Psoas muscle (tissue), 8 donors: ENCODE data around the gene USP5. TPM values are rescaled to one million over a fixed set of nuclear protein-coding genes. Genes with fewer than 3 reads are reported as not detected.

Experiments used
- ATAC-seq, 4 donors: fragments of 200-7000 bp; cut with Tn5 transposase; one replicate each; pipeline ENCODE4 v1.9.1; 2020; ENCODE audit warnings: moderate library complexity in 3 of 4, mild to moderate bottlenecking in 2 of 4
- DNase-seq, 2 donors: peaks; one replicate each; pipeline ENCODE4 v3.0.0-alpha.2; 2020
- H3K27ac ChIP-seq: fragments of 200-600 bp; one replicate; pipeline ENCODE4 v1.8.0; 2022
- H3K27me3 ChIP-seq, 3 donors: fragments of 200-600 bp in 1 of 3; one replicate each; pipeline versions ENCODE4 v1.6.1 to v1.8.0; 2013 to 2022; ENCODE audit warnings: low read length in 2 of 3, mild to moderate bottlenecking in 2 of 3, moderate library complexity in 1 of 3; ENCODE audit not compliant: insufficient read depth in 3 of 3
- H3K36me3 ChIP-seq, 2 donors: fragments of 200-600 bp in 1 of 2; one replicate each; pipeline versions ENCODE4 v1.6.1 to v1.8.0; 2013 to 2022; ENCODE audit warnings: low read depth in 1 of 2, mild to moderate bottlenecking in 1 of 2, moderate library complexity in 1 of 2; ENCODE audit not compliant: insufficient read depth in 1 of 2
- H3K4me1 ChIP-seq: fragments of 200-600 bp; one replicate; pipeline ENCODE4 v1.8.0; 2022
- H3K4me3 ChIP-seq: fragments of 200-600 bp; one replicate; pipeline ENCODE4 v1.8.0; 2022; ENCODE audit warnings: mild to moderate bottlenecking
- H3K9me3 ChIP-seq: fragments of 200-600 bp; one replicate; pipeline ENCODE4 v1.8.0; 2022
- CTCF ChIP-seq: fragments of 200-600 bp; IDR thresholded peaks from one replicate; pipeline ENCODE4 v1.8.0; 2022; ENCODE audit warnings: antibody characterized with exemption
- WGBS, 3 donors: extraction: QIAGEN DNeasy Blood & Tissue Kit; methylation state at CpG; one replicate each; pipeline versions ENCODE4 v1.1.6 to v1.1.7; 2013; 5-methylcytosine and 5-hydroxymethylcytosine counted together
- intact Hi-C, 2 donors: fragments of 100-400 bp; cut with DNase I; formaldehyde crosslinking; loops; one replicate each; pipeline versions ENCODE4 v1.11.0 to v1.14.2; 2022
- long read RNA-seq, 2 donors: library from polyadenylated mRNA; unstranded; transcript quantifications; one replicate each; pipeline ENCODE4 v2.0.0, GENCODE V29; 2021
- polyA plus RNA-seq, 3 donors: library from polyadenylated mRNA; stranded (reverse); fragments of 200-250 nt; gene quantifications; one replicate each; pipeline ENCODE4 v1.2.3, GENCODE V29; 2013
- total RNA-seq, 4 donors: library from RNA; stranded (reverse); fragmentation: NEBNext Ultra II Directional in 2 of 4; extraction: Animal tissue kit (Norgen Biotek cat#: 25700) in 2 of 4; gene quantifications; one replicate each; pipeline versions ENCODE4 v1.2.1 to v1.2.4, GENCODE V29; 2021 to 2023
- donor health status: healthy with polysubstance abuse.
- donor health status: DM: no; HTN: no; CAD: no; lungs with moderate emphysema.
- donor health status: Bipolar disorder and iron deficiency.
- donor health status: healthy.
- donor health status: DM: yes; HTN: yes; CAD: no.
- donor health status: DM: no; HTN: no; CAD: no.
- donor health status: DM: no; HTN: no; CAD: no.
- donor health status: DM: yes; HTN: yes; CAD: no.

Gene USP5
- 100 to 1,000 TPM in 3 of 4 donors, 10 to 100 TPM in 1; 98.1 to 127 (median 112) TPM for total RNA-seq
- polyA plus RNA-seq, result 10 to 100 TPM; 43.1 to 85.1 (median 49.5) TPM
- long read RNA-seq, donor 1, transcript USP5-202 (20 exons, 3,083 nt), result minor isoform, 18 of 155 reads
- long read RNA-seq, donor 1, transcript USP5-201 (20 exons, 3,181 nt), result major isoform, 89 of 155 reads
- long read RNA-seq, donor 1, partial matches to known transcripts, result 34 of 155 reads
- long read RNA-seq, donor 1, other reads (novel, unspliced or antisense), result 14 of 155 reads
- long read RNA-seq, donor 2, transcript USP5-202 (20 exons, 3,083 nt), result minor isoform, 17 of 202 reads
- long read RNA-seq, donor 2, transcript USP5-201 (20 exons, 3,181 nt), result major isoform, 122 of 202 reads
- long read RNA-seq, donor 2, partial matches to known transcripts, result 37 of 202 reads
- long read RNA-seq, donor 2, other reads (novel, unspliced or antisense), result 26 of 202 reads

GRCh38 chr12:6851921-6852650 lies at the start of gene USP5:
Gene USP5, plus strand, starts transcription at chr12:6852150. Its CDS starts 30 bp downstream, at chr12:6852180.
- ATAC-seq (peak; percentile 89 to 91 (median 90)), DNase-seq (peak; percentile 99 to 100)
- peaks cover 0 to 26% of the 10 kb centered on the region in 2 donors for H3K36me3 ChIP-seq
- H3K9me3 ChIP-seq, result no peaks in the 10 kb centered on the region
- H3K27ac ChIP-seq, result peak within 1 kb of the TSS; percentile 98
- WGBS, 3 donors, result 0 to 1% (median 0%) methylated on average over 65 of the region's 65 CpGs
- H3K4me1 ChIP-seq, result peaks cover 14% of the 10 kb centered on the region
- TF ChIP-seq CTCF, result no peak
- no peaks in the 10 kb centered on the region for H3K27me3 ChIP-seq
- H3K4me3 ChIP-seq, result peak within 1 kb of the TSS; percentile 85
- intact Hi-C loops, result no loop called here

GRCh38 chr12:6807170-6807569 lies 44.8 kb upstream of the USP5 start:
- Histone ChIP-seq H3K27ac (no peak overlapping the region), H3K4me1 (no peaks in the 10 kb centered on the region), H3K9me3 (no peaks in the 10 kb centered on the region), H3K36me3 (no peaks in the 10 kb centered on the region), H3K27me3 (no peaks in the 10 kb centered on the region), H3K4me3 (no peak overlapping the region)
- ATAC-seq (no peak), DNase-seq (no peak)
- TF ChIP-seq CTCF, result no peak
- WGBS, 3 donors, result 61 to 86% (median 73%) methylated on average over 1 of the region's 1 CpG
- intact Hi-C loops, result no loop called here

GRCh38 chr12:6809056-6809455 lies 42.9 kb upstream of the USP5 start:
- H3K36me3 ChIP-seq, result no peaks in the 10 kb centered on the region
- H3K9me3 ChIP-seq, result no peaks in the 10 kb centered on the region
- WGBS, 3 donors, result 71 to 75% (median 72%) methylated on average over 10 of the region's 10 CpGs
- DNase-seq, result no peak
- H3K4me3 ChIP-seq, result no peak overlapping the region
- no peak overlapping the region for H3K27ac ChIP-seq
- no peak for TF ChIP-seq CTCF
- H3K4me1 ChIP-seq, result no peaks in the 10 kb centered on the region
- intact Hi-C loops, result no loop called here
- ATAC-seq, result no peak
- H3K27me3 ChIP-seq, result no peaks in the 10 kb centered on the region

GRCh38 chr12:6810758-6811157 lies 41.2 kb upstream of the USP5 start:
- Histone ChIP-seq H3K27me3 (no peaks in the 10 kb centered on the region), H3K27ac (no peak overlapping the region), H3K4me1 (no peaks in the 10 kb centered on the region), H3K36me3 (no peaks in the 10 kb centered on the region), H3K9me3 (no peaks in the 10 kb centered on the region), H3K4me3 (no peak overlapping the region)
- TF ChIP-seq CTCF, result no peak
- ATAC-seq (no peak), DNase-seq (no peak)
- WGBS, 3 donors, result 80 to 86% (median 85%) methylated on average over 1 of the region's 1 CpG
- intact Hi-C loops, result no loop called here
